GM12873 (cell line): Measurements from ENCODE around the gene BANP.

Experiments
- TF ChIP-seq, protein P1 (sequence below): IDR thresholded peaks from 2 replicates; pipeline ENCODE4 v1.5.1; 2012; ENCODE audit warnings: low read depth, mild to moderate bottlenecking, moderate library complexity, low read length, control low read depth; ENCODE audit not compliant: insufficient read depth; ENCODE audit errors: missing control alignments

Gene BANP

DNA sequence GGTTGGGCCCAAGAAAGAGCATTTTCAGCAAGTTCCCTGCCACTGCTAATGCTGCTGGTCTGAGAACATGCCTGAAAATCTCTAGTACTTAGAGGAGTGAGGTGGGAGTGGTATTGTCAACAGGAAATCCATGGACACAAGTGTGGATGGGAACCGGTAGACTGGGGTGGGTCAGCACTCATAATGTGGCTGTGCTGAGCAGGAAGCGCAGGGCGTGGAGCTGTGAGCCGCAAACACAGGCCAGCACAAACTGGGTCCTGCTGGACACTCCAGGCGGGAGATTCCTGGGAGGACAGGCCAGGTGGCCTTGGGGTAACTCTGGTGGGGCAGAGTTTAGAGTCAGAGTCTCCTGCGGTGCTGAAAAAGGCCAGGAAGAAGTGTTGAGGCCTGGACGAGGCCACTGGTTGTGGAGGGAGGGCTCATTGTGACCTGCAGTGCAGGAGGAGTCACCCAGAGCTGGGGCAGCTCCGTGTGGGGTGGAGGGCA lies 62.6 kb downstream of the BANP start:
- TF ChIP-seq, protein P1, sequence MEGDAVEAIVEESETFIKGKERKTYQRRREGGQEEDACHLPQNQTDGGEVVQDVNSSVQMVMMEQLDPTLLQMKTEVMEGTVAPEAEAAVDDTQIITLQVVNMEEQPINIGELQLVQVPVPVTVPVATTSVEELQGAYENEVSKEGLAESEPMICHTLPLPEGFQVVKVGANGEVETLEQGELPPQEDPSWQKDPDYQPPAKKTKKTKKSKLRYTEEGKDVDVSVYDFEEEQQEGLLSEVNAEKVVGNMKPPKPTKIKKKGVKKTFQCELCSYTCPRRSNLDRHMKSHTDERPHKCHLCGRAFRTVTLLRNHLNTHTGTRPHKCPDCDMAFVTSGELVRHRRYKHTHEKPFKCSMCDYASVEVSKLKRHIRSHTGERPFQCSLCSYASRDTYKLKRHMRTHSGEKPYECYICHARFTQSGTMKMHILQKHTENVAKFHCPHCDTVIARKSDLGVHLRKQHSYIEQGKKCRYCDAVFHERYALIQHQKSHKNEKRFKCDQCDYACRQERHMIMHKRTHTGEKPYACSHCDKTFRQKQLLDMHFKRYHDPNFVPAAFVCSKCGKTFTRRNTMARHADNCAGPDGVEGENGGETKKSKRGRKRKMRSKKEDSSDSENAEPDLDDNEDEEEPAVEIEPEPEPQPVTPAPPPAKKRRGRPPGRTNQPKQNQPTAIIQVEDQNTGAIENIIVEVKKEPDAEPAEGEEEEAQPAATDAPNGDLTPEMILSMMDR = no peak

DNA sequence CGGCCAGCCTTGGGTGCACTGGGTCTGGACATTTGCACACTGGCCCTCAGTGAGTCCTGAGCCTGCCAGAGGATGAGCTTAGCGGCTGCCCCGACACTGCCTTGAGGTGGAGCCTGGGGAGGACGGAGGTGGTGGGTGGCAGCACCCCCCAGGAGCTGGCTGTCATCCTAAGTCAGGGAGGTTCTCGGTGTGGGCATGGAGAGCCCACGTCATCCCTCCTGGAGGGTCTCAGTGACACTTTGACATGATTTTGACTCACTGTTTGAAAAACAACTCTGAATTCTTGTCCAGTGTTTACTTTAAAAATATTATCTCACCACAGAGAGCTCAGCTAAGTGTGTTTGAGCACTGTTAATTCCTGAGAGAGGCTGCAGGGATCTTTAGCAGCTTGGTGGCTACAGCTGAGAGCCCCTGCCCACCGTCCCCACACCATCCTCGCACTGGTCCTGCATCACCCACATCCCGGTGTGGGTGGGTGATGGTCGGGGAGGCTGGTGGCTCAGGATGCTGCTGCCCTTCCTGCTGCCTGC lies 63.1 kb downstream of the BANP start:
- TF ChIP-seq, protein P1 = no peak

DNA sequence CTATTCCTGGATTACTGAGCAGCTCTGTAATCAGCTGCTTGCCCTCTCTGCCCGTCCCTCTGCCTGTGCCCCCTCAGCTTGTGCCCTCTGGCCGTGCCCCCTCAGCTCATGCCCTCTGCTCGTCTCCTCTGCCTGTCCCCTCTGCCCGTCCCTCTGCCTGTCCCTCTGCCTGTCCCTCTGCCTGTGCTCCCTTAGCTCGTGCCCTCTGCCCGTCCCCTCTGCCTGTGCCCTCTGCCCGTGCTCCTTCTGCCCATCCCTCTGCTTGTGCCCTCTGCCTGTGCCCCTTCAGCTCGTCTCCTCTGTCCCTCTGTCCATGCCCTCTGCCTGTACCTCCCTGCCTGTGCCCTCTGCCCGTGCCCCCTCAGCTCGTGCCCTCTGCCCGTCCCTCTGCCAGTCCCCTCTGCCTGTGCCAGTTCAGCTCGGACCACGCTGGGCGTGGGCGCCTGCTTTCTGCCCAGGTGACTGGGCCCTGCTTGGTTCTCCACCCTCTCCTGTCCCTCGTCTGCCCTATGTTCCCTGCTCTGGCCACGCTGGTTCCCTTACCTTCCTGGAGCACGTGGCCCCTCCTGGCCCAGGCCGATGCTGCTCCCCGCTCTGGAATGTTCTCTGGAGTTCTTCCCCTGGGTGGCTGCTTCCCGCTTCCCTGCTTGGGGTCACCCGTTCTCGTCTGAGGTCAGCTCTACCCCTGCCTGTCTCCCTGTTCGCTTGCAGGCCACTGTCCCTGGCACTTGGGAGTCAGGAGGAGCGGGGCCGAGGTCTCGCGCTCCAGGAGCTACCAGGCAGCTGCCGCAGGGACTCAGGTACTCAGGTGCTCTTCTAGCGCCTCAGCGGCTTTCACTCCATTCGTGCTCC lies 63.9 kb downstream of the BANP start:
- TF ChIP-seq, protein P1 = no peak

DNA sequence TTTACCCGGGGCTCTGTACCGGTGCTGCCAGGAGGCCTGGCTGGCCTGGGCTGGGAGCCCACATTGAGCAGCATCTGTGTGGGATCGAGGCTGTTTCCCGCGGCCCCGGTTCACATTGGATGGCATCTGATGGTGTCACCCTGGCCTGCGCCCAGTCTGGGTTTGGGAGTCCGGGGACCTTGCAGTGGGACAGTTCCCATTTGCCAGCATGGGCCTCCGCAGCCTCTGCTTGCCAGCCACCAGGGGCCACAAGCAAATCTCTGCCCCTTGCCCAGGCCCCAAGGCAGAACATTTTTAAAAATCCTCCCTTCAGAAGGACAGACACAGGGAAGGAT lies 64.5 kb downstream of the BANP start:
- TF ChIP-seq, protein P1 = no peak

DNA sequence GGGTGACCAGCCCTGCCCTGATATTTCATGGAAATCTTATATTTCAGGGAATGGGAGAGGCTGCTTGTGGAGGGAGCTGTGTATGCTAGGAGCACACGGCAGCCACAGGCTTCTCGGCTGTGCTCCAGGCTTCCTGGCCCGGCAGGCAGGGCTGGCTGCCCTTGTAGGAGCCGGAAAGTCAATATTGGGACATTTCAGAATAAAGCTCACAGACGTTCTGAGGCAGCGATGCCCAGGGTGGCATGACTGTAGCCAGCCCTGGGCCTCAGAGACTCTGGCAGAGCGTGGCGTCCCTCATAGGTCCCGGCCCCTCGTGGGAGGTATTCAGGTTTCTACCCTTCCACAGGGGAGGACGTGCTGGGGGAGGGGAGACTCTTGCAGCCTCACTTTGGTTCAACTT lies 65.7 kb downstream of the BANP start:
- TF ChIP-seq, protein P1 = no peak

DNA sequence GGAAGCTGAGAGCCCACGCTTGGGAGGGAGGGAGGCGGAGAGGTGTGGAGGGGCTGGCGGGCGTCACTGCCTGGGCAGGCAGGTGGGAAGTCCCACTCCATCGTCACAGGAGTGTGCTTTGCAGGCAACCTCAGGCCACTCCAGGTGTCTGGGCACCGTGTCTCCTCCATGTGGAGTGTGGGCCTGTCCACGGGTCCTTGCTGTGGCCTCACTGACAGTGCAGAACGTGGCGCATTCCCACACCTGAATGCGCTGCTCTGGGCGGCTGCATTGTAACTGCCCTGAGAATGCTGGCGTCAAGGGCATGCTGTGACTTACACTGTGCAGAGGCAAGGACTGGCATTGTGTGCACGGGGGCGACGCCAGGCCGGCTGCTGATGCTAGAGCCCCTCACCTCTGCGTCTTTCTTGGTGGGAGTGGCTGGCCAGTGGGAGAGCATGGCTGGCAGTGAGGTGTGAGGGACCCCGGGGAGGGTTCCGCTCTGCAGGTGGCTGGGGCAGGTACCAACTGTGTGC lies 66.4 kb downstream of the BANP start:
- TF ChIP-seq, protein P1 = no peak

DNA sequence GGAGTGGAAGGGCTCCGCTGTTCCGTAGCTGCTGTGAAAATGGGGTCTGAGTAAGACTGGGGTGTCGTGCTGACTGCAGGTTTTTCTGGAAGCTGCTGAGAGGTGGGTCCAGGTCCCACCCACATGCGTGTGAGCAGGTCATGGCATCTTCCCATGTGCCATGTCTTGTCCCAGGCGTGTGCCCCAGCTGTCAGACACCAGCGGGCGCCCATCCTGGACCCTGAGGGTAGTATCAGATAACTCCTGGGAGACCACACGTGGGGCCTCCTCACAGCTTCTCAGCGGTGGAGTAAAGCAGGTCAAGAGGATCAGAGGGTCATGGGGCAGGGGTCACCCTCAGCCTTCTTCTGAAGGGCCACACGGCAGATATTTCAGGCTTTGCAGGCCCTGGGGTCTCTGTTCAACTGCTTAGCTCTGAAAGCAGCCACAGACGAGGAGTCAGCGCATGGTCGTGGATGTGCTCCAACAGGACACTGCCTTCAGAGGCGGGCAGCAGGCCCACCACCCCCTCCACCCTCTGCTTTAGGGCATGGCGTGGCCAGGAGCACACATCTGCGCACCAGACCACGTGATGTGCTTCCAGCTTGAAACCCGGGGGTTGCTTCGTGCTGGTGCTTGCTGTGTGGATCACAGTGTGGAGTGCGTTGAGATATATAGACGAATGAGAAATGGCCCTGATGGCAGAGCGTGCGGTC lies 68.7 kb downstream of the BANP start:
- TF ChIP-seq, protein P1 = no peak
